Kidney (tissue), 22 donors: ENCODE results near the gene FYCO1. TPM values are rescaled to one million over a fixed set of nuclear protein-coding genes. Genes with fewer than 3 reads are reported as not detected.
A peak's percentile ranks its signal among the peaks of the same experiment; 100 is the strongest.
"Not testable (repeated sequence)": the region's sequence is repeated elsewhere in the genome, so short reads cannot be mapped to it uniquely, and the experiment has no call there.

Source experiments
- DNase-seq, 5 donors: peaks; one replicate each; pipeline ENCODE4 v3.0.0-alpha.2; 2013 to 2020
- FAIRE-seq: peaks from 2 replicates; lab custom pipeline; 2012; peaks lifted over from hg19 to GRCh38; lab: Jason Lieb, UNC
- H3K27ac ChIP-seq, 2 donors: one replicate each; pipeline ENCODE4 v1.7.0; 2013; ENCODE audit warnings: low read depth in 2 of 2, low read length in 2 of 2, inconsistent platforms in 1 of 2
- H3K27me3 ChIP-seq: one replicate; pipeline ENCODE4 v1.7.1; 2013; ENCODE audit warnings: low read length, inconsistent platforms; ENCODE audit not compliant: control insufficient read depth, insufficient read depth
- H3K36me3 ChIP-seq, 3 donors: one replicate each; pipeline versions ENCODE4 v1.7.0 to v1.7.1; 2013; ENCODE audit warnings: low read length in 3 of 3, control low read depth in 1 of 3, inconsistent platforms in 1 of 3; ENCODE audit not compliant: insufficient read depth in 3 of 3, control insufficient read depth in 2 of 3
- H3K4me1 ChIP-seq, 3 donors: one replicate each; pipeline versions ENCODE4 v1.7.0 to v1.7.1; 2013; ENCODE audit warnings: low read length in 3 of 3, inconsistent platforms in 1 of 3, low read depth in 1 of 3; ENCODE audit not compliant: control insufficient read depth in 2 of 3, insufficient read depth in 2 of 3
- H3K4me3 ChIP-seq, 3 donors: one replicate each; pipeline versions ENCODE4 v1.7.0 to v1.8.1; 2013; ENCODE audit warnings: low read length in 3 of 3, control low read depth in 1 of 3, inconsistent platforms in 1 of 3
- H3K9ac ChIP-seq, 3 donors: one replicate each; pipeline versions ENCODE4 v1.7.0 to v1.7.1; 2013; ENCODE audit warnings: low read length in 3 of 3, control low read depth in 1 of 3, inconsistent platforms in 1 of 3
- H3K9me3 ChIP-seq, 3 donors: one replicate each; pipeline versions ENCODE4 v1.7.0 to v1.7.1; 2013; ENCODE audit warnings: low read length in 3 of 3, control low read depth in 1 of 3, inconsistent platforms in 1 of 3; ENCODE audit not compliant: control insufficient read depth in 2 of 3, insufficient read depth in 1 of 3
- CTCF ChIP-seq: IDR thresholded peaks from 3 replicates; pipeline ENCODE4 v1.5.1; 2012; ENCODE audit warnings: mild to moderate bottlenecking, moderate library complexity, borderline replicate concordance; ENCODE audit not compliant: insufficient read depth; ENCODE audit errors: extremely low read depth
- intact Hi-C: fragments of 100-400 bp; cut with DNase I; formaldehyde crosslinking; loops from one replicate; pipeline ENCODE4 v1.11.1; 2022
- long read RNA-seq, 10 donors: library from polyadenylated mRNA in 1 of 10; unstranded in 1 of 10; transcript quantifications; one replicate each; pipeline ENCODE4 v2.0.0 and lab custom pipeline, GENCODE V29; 2021 to 2026
- polyA plus RNA-seq: library from polyadenylated mRNA; stranded (reverse); fragments of 350-450 nt; fragmentation: Illumina TruSeq; extraction: RNeasy Lipid Tissue Mini Kit (QIAGEN cat#74804); gene quantifications from one replicate; pipeline ENCODE4 v1.2.3, GENCODE V29; 2014; ENCODE audit warnings: low read depth, low replicate concordance; ENCODE audit not compliant: insufficient read depth
- total RNA-seq: library from RNA; stranded (reverse); fragmentation: NEBNext Ultra II Directional; extraction: Animal tissue kit (Norgen Biotek cat#: 25700); gene quantifications from one replicate; pipeline ENCODE4 v1.2.1, GENCODE V29; 2021
- donor health status: control.
- donor health status: control.
- donor health status: control.
- donor health status: control.
- donor health status: control.
- donor health status: DM: yes; HTN: yes; CAD: no.
- donor health status: Normal renal cell carcinoma (clear cell type).

Gene FYCO1
- total RNA-seq (39.1 TPM), polyA plus RNA-seq (11.1 TPM)
- long read RNA-seq, donor 1, partial matches to known transcripts = 0 of 1 reads
- long read RNA-seq, donor 1, other reads (novel, unspliced or antisense) = 0 of 1 reads
- long read RNA-seq, donor 2, full-length matches to known transcripts = 1 of 1 reads
- long read RNA-seq, donor 2, partial matches to known transcripts = 0 of 1 reads
- long read RNA-seq, donor 2, other reads (novel, unspliced or antisense) = 0 of 1 reads
- long read RNA-seq, donor 3, full-length matches to known transcripts = 1 of 1 reads
- long read RNA-seq, donor 3, partial matches to known transcripts = 0 of 1 reads
- long read RNA-seq, donor 3, other reads (novel, unspliced or antisense) = 0 of 1 reads
- long read RNA-seq, donor 4 = 0 reads
- long read RNA-seq, donor 5 = 0 reads
- long read RNA-seq, donor 6, full-length matches to known transcripts = 1 of 1 reads
- long read RNA-seq, donor 6, partial matches to known transcripts = 0 of 1 reads
- long read RNA-seq, donor 6, other reads (novel, unspliced or antisense) = 0 of 1 reads
- long read RNA-seq, donor 7, partial matches to known transcripts = 1 of 16 reads
- long read RNA-seq, donor 7, other reads (novel, unspliced or antisense) = 15 of 16 reads
- long read RNA-seq, donor 8 = 0 reads
- long read RNA-seq, donor 9, full-length matches to known transcripts = 1 of 1 reads
- long read RNA-seq, donor 9, partial matches to known transcripts = 0 of 1 reads
- long read RNA-seq, donor 9, other reads (novel, unspliced or antisense) = 0 of 1 reads
- long read RNA-seq, donor 10, partial matches to known transcripts = 18 of 18 reads
- long read RNA-seq, donor 10, other reads (novel, unspliced or antisense) = 0 of 18 reads

- peak within 1 kb of the TSS; percentile 71 to 93 (median 89) for H3K4me3 ChIP-seq
- H3K4me1 ChIP-seq = peaks cover 0 to 8% (median 4%) of the 10 kb centered on the region in 3 donors
- no peaks in the 10 kb centered on the region for H3K27me3 ChIP-seq
- no peaks in the 10 kb centered on the region for H3K36me3 ChIP-seq
- intact Hi-C loops = no loop called here
- DNase-seq = peak; percentile 93 to 97 (median 94)
- H3K9ac ChIP-seq = peak within 1 kb of the TSS; percentile 44 to 93 (median 88)
- TF ChIP-seq CTCF = no peak
- no peak for FAIRE-seq
- H3K27ac ChIP-seq = peak within 1 kb of the TSS; percentile 75 to 86
- no peaks in the 10 kb centered on the region for H3K9me3 ChIP-seq
Observed at GRCh38 chr3:45995236-45996192, at the start of gene FYCO1. Gene FYCO1, minus strand, starts transcription at chr3:45995824. Its CDS starts 10,914 bp downstream, at chr3:45984910.

GRCh38 chr3:46038916-46039315 is 43.3 kb upstream of the FYCO1 start:
- intact Hi-C loops = no loop called here
- Histone ChIP-seq H3K27ac (no peak overlapping the region), H3K27me3 (no peaks in the 10 kb centered on the region), H3K36me3 (no peaks in the 10 kb centered on the region), H3K9me3 (no peaks in the 10 kb centered on the region), H3K9ac (no peak overlapping the region), H3K4me1 (no peaks in the 10 kb centered on the region), H3K4me3 (no peak overlapping the region)
- no peak for FAIRE-seq
- DNase-seq = no peak
- TF ChIP-seq CTCF = no peak

GRCh38 chr3:46038071-46038470 is 42.4 kb upstream of the FYCO1 start:
- FAIRE-seq, H3K36me3 ChIP-seq, intact Hi-C loops, H3K4me3 ChIP-seq, H3K9me3 ChIP-seq, H3K27ac ChIP-seq, H3K27me3 ChIP-seq, H3K9ac ChIP-seq, DNase-seq, H3K4me1 ChIP-seq: not testable (repeated sequence)
